A549 (cell line): ENCODE measurements around the gene ANKAR. TPM values are rescaled to one million over a fixed set of nuclear protein-coding genes. Genes with fewer than 3 reads are reported as not detected.
A peak's percentile ranks its signal among the peaks of the same experiment; 100 is the strongest.

ENCODE experiments used
- CBX8 ChIP-seq: fragments of 200-600 bp; sonication (generic); IDR thresholded peaks from 2 replicates; pipeline ENCODE4 v1.6.1; 2016
- CEBPB ChIP-seq, 2 experiments: fragments of >200 bp in 1 of 2; sonication (Bioruptor Twin) in 1 of 2; formaldehyde crosslinking in 1 of 2; IDR thresholded peaks; 2 replicates each; pipeline ENCODE4 v1.6.1; 2012 to 2016
- CHD4 ChIP-seq: fragments of 200-600 bp; sonication (generic); IDR thresholded peaks from 2 replicates; pipeline ENCODE4 v1.6.1; 2016; ENCODE audit warnings: antibody characterized with exemption, mild to moderate bottlenecking, borderline replicate concordance
- EHF ChIP-seq: fragments of 250-450 bp; sonication (Bioruptor Pico); IDR thresholded peaks from 2 replicates; pipeline ENCODE4 v1.5.0; 2020; ENCODE audit warnings: mild to moderate bottlenecking
- ESRRA ChIP-seq: fragments of 150-350 bp; IDR thresholded peaks from 2 replicates; pipeline ENCODE4 v1.6.1; 2014; ENCODE audit warnings: mild to moderate bottlenecking, low read length, borderline replicate concordance
- FOSB ChIP-seq: fragments of 250-450 bp; sonication (Bioruptor Pico); IDR thresholded peaks from 2 replicates; pipeline ENCODE4 v1.5.0; 2020; ENCODE audit warnings: mild to moderate bottlenecking, moderate library complexity
- FOSL2 ChIP-seq, 2 experiments: fragments of 450-650 bp in 1 of 2; fragments of >200 bp in 1 of 2; sonication (Bioruptor Twin) in 1 of 2; formaldehyde crosslinking; IDR thresholded peaks; 2 replicates each; pipeline versions ENCODE4 v1.5.0 to v1.6.1; 2016 to 2020; ENCODE audit warnings: mild to moderate bottlenecking in 1 of 2, moderate library complexity in 1 of 2
- GATA3 ChIP-seq: IDR thresholded peaks from 2 replicates; pipeline ENCODE4 v1.6.1; 2012; ENCODE audit warnings: borderline replicate concordance
- HES2 ChIP-seq: fragments of >200 bp; sonication (Bioruptor Twin); formaldehyde crosslinking; IDR thresholded peaks from 2 replicates; pipeline ENCODE4 v1.6.1; 2016
- HOXB13 ChIP-seq: fragments of 250-450 bp; sonication (Bioruptor Pico); IDR thresholded peaks from 2 replicates; pipeline ENCODE4 v1.5.0; 2020; ENCODE audit warnings: low read depth, mild to moderate bottlenecking, moderate library complexity
- HOXB5 ChIP-seq: fragments of 250-450 bp; sonication (Bioruptor Pico); IDR thresholded peaks from 2 replicates; pipeline ENCODE4 v1.5.0; 2020; ENCODE audit warnings: mild to moderate bottlenecking, moderate library complexity
- JUN ChIP-seq, 2 experiments: fragments of >200 bp; sonication (Bioruptor Twin); formaldehyde crosslinking; IDR thresholded peaks; 2 replicates in 1 of 2; 3 replicates in 1 of 2; pipeline ENCODE4 v1.6.1; 2016 to 2017
- JUNB ChIP-seq: fragments of >200 bp; sonication (Bioruptor Twin); formaldehyde crosslinking; IDR thresholded peaks from 2 replicates; pipeline ENCODE4 v1.6.1; 2016
- MAX ChIP-seq: IDR thresholded peaks from 2 replicates; pipeline ENCODE4 v1.6.1; 2012
- MAZ ChIP-seq: fragments of 150-350 bp; IDR thresholded peaks from 2 replicates; pipeline ENCODE4 v1.6.1; 2014; ENCODE audit warnings: antibody characterized with exemption, low read depth, low read length, borderline replicate concordance
- MYC ChIP-seq: IDR thresholded peaks from 2 replicates; pipeline ENCODE4 v1.6.1; 2012; ENCODE audit warnings: mild to moderate bottlenecking, inconsistent platforms, low read length, improper control_type of control experiment, borderline replicate concordance
- NR3C1 ChIP-seq: fragments of >200 bp; sonication (Bioruptor Twin); formaldehyde crosslinking; IDR thresholded peaks from 3 replicates; pipeline ENCODE4 v1.6.1; 2017
- PHF8 ChIP-seq: fragments of 200-600 bp; sonication (generic); IDR thresholded peaks from 2 replicates; pipeline ENCODE4 v1.6.1; 2016; ENCODE audit warnings: low read depth, mild to moderate bottlenecking, antibody characterized with exemption, moderate library complexity, borderline replicate concordance
- POLR2AphosphoS2 ChIP-seq: conservative IDR thresholded peaks from 2 replicates; pipeline ENCODE4 v1.6.1; 2012; ENCODE audit warnings: low read length, improper control_type of control experiment, inconsistent platforms
- RCOR1 ChIP-seq: fragments of 150-350 bp; IDR thresholded peaks from 2 replicates; pipeline ENCODE4 v1.6.1; 2014; ENCODE audit warnings: antibody characterized with exemption, low read length, low read depth
- RNF2 ChIP-seq: fragments of 200-600 bp; sonication (generic); IDR thresholded peaks from 2 replicates; pipeline ENCODE4 v1.6.1; 2016; ENCODE audit warnings: low read depth, mild to moderate bottlenecking, antibody characterized with exemption, moderate library complexity, borderline replicate concordance
- SMC3 ChIP-seq: fragments of >200 bp; sonication (Bioruptor Twin); formaldehyde crosslinking; IDR thresholded peaks from 3 replicates; pipeline ENCODE4 v1.6.1; 2018; ENCODE audit warnings: inconsistent platforms
- SREBF2 ChIP-seq: fragments of 450-650 bp; IDR thresholded peaks from 2 replicates; pipeline ENCODE4 v1.6.1; 2014; ENCODE audit warnings: mild to moderate bottlenecking, moderate library complexity
- TFCP2L1 ChIP-seq: fragments of 250-450 bp; sonication (Bioruptor Pico); IDR thresholded peaks from 2 replicates; pipeline ENCODE4 v1.5.0; 2021; ENCODE audit warnings: mild to moderate bottlenecking
- USF2 ChIP-seq: fragments of 450-650 bp; IDR thresholded peaks from 2 replicates; pipeline ENCODE4 v1.6.1; 2014; ENCODE audit warnings: antibody characterized with exemption
- ZFP36 ChIP-seq: fragments of 450-650 bp; IDR thresholded peaks from 2 replicates; pipeline ENCODE4 v1.6.1; 2014; ENCODE audit warnings: borderline replicate concordance; ENCODE audit not compliant: partially characterized antibody
- ZNF302 ChIP-seq: fragments of 250-450 bp; sonication (Bioruptor Pico); IDR thresholded peaks from 2 replicates; pipeline ENCODE4 v1.9.0; 2021; ENCODE audit warnings: inconsistent platforms, mild to moderate bottlenecking, moderate library complexity
- polyA plus RNA-seq, 4 experiments: library from polyadenylated mRNA; depleted of rRNA in 3 of 4; stranded (reverse); fragments of >200 nt; fragmentation: RNase III in 1 of 4; extraction: RNeasy Plus Mini Kit Qiagen cat#74134 plus additional on column Dnase treatment in 1 of 4; gene quantifications; 2 replicates in 3 of 4; 3 replicates in 1 of 4; pipeline ENCODE4 v1.2.3, GENCODE V29; 2011 to 2017
- TF ChIP-seq, protein P1 (sequence below): fragments of 200-600 bp; sonication (generic); IDR thresholded peaks from 2 replicates; pipeline ENCODE4 v1.6.1; 2016; ENCODE audit warnings: antibody characterized with exemption, mild to moderate bottlenecking, moderate library complexity
- TF ChIP-seq, protein P2 (sequence below): IDR thresholded peaks from 2 replicates; pipeline ENCODE4 v1.6.1; 2012; ENCODE audit warnings: low read depth, borderline replicate concordance

The ANKAR gene
- polyA plus RNA-seq, 2 of the 4 experiments (the other 2 are of a cell fraction) = 2.2 to 4.8 TPM

GRCh38 chr2:189674374-189675112 is at the start of gene ANKAR (continued):
- TF ChIP-seq, protein P1, sequence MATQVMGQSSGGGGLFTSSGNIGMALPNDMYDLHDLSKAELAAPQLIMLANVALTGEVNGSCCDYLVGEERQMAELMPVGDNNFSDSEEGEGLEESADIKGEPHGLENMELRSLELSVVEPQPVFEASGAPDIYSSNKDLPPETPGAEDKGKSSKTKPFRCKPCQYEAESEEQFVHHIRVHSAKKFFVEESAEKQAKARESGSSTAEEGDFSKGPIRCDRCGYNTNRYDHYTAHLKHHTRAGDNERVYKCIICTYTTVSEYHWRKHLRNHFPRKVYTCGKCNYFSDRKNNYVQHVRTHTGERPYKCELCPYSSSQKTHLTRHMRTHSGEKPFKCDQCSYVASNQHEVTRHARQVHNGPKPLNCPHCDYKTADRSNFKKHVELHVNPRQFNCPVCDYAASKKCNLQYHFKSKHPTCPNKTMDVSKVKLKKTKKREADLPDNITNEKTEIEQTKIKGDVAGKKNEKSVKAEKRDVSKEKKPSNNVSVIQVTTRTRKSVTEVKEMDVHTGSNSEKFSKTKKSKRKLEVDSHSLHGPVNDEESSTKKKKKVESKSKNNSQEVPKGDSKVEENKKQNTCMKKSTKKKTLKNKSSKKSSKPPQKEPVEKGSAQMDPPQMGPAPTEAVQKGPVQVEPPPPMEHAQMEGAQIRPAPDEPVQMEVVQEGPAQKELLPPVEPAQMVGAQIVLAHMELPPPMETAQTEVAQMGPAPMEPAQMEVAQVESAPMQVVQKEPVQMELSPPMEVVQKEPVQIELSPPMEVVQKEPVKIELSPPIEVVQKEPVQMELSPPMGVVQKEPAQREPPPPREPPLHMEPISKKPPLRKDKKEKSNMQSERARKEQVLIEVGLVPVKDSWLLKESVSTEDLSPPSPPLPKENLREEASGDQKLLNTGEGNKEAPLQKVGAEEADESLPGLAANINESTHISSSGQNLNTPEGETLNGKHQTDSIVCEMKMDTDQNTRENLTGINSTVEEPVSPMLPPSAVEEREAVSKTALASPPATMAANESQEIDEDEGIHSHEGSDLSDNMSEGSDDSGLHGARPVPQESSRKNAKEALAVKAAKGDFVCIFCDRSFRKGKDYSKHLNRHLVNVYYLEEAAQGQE = peak; percentile 61; the same call in 1 of the 2 replicates
- TF ChIP-seq CHD4 (no peak), JUN (IDR thresholded peaks at IDR 0.05) (peak; percentile 62 to 89; a peak in 4 of 5 replicates), MYC (peak; percentile 48; the same call in 1 of the 2 replicates), POLR2AphosphoS2 (no peak), USF2 (no peak), GATA3 (no peak), MAX (peak; percentile 83), TFCP2L1 (CRISPR knock-in tag) (no peak), CEBPB (IDR thresholded peaks at IDR 0.05) (no peak), PHF8 (peak; percentile 86), FOSL2 (IDR thresholded peaks at IDR 0.05) (no peak), FOSL2 (CRISPR knock-in tag; IDR thresholded peaks at IDR 0.05) (peak; percentile 34), SMC3 (peak; percentile 80), RNF2 (no peak), ZNF302 (CRISPR knock-in tag) (no peak), EHF (CRISPR knock-in tag) (no peak), HES2 (no peak), RCOR1 (no peak), MAZ (no peak), ESRRA (no peak), JUNB (no peak), NR3C1 (no peak), FOSB (CRISPR knock-in tag) (no peak), HOXB13 (CRISPR knock-in tag) (no peak), SREBF2 (no peak), CBX8 (no peak), ZFP36 (no peak), HOXB5 (peak; percentile 70; the same call in 1 of the 2 replicates)
- TF ChIP-seq, protein P2, sequence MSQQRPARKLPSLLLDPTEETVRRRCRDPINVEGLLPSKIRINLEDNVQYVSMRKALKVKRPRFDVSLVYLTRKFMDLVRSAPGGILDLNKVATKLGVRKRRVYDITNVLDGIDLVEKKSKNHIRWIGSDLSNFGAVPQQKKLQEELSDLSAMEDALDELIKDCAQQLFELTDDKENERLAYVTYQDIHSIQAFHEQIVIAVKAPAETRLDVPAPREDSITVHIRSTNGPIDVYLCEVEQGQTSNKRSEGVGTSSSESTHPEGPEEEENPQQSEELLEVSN = peak; percentile 79
